HG03354 (cell line): ENCODE measurements around the gene INPP5B.
"Not testable (repeated sequence)": the region's sequence is repeated elsewhere in the genome, so short reads cannot be mapped to it uniquely, and the experiment has no call there.

ENCODE experiments used
- ATAC-seq: cut with Tn5 transposase; IDR thresholded peaks from one replicate; pipeline ENCODE4 v1.9.1; 2021; ENCODE audit warnings: mild to moderate bottlenecking; ENCODE audit not compliant: unreplicated experiment, poor library complexity, severe bottlenecking

The INPP5B gene

DNA sequence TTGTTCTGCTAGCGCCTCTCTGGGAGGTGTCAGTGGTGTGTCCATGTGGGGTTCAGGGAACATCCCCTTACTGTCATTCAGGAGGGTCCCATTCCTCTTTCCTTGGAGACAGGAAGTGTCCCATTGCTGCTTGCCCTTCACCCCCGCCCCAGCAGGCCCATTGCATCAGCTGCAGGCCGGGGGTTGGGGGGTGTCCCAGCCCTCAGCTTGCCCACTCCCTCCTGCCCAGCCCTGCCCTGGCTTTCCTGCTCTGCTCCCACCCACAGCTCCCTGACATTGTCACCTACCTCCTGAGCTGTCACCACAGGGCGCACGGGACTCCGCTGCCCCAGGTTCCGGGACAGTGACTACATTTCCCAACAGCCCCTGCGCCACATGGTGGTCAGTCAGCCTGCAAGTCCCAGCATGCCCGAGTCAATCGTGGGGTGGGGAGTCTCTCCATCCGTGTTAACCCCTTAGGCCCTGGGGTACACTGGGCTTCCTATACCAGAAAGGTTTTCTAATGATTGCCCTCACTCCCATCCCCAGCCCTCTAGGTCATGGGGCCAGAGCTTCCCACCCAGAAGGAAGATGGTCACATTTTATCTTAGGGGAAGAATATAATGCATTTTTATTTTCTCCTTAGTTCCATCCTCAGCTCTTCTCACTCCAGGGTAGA is at the start of gene INPP5B:
Gene INPP5B, minus strand, starts transcription at position 351 of the 658 bp plus-strand sequence. CDS start 745 bp downstream, outside the sequence.
- peak; percentile 89 for ATAC-seq

DNA sequence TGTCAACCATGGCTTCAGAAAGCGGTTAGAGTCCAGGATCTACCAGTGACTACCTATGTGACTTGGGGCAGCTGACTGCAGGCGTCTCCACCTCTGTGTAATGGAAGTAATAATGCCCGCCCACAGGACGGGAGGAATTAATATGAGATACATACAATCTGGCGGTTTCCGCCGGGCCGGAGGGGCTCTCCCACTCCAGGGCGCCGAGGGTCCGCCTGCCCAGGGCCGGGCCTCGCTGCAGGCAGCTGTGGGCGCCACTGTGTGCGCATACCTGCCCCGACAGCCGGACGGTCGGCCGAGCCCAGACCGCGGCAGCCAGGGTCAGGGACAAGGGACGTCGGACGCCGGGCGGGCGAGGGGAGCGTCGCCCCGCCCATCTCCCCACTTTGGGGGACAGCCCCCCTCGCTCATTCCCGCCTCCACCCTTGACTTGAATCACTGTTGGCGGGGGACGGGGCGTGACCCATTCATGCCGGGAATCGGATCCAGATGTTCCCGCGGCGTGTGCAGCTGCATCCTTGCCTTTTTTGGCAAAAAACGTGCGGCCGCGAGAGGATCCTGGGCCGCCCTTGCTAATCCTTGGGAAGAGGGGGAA is 49.0 kb upstream of the INPP5B start:
- ATAC-seq = no peak

DNA sequence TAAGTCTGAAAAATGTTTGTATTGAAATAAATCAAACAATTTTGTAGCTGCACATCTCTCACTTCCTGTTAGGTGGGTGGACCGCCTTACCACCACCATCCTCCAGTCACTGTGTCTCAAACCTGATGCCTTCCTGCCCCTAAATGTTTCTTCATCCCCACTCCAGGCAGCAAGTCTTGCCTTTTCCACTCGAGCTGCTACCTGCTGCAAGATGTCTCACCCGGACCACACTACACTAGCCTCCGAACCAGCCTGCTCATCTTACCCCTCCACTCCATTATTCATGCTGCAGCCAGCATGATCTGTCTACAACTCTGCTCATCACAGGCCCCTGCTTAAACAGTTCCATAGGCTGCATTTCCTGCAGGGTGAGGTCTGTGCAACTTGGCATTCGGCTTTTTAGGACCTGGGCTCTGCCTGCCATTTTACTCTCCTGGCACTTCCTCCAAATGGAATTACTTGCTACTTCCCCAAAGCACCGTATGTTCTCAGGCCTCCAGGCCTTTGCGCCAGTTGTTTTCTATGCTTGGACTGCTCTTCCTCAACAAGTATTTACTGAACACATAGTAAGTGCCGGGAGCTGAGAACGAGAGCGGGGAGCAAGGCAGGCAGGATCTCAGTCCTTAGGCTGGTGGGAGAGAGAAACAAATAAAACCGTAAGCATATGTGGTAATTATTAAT is 48.2 kb upstream of the INPP5B start:
- no peak for ATAC-seq

DNA sequence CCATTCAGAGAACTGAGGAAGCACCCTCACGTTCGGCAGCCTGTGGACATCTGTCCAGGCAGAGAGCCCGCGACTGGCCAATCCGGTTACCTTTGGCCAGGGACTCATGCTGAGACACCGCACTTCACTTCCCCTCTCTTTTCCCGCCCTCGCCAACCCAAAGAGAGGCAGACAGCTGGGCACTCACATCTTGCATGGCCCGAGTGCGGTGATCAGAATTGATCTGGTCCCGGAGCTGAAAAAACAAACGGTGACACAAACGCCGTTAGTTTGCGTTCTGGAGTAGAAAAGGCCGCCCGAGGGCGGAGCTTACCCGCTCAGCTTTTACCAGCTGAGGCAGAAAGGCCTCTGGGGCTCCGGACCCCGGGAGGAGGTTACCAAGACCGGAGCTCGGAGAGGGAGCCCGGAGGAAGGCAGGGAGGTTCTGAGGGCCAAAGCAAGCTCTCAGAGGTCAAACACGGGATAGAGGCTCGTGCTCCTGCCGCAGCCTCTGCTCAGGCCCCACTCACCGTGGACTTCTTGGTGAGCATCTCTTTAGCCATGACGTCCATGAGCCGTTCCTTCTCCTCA is 42.6 kb upstream of the INPP5B start:
- peak; percentile 19 for ATAC-seq

DNA sequence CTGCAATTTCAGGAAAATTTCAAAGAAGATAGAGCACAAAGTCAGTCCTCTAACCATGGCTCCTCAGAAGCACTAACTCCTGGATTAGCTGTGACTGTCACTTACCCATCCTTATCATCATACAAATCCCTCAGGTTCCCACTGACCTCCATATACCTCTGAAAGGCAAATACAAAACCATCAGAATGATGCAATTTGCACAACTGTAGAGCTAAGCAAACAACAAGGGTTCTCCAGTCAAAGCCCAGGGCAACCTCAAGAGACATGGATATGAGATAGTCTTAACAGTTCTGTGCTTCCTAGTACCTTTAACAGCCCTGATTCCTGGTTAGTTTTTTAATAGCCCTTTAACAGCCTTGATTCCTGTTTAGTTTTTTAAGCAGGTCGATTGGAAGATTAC is 40.8 kb upstream of the INPP5B start:
- no peak for ATAC-seq

DNA sequence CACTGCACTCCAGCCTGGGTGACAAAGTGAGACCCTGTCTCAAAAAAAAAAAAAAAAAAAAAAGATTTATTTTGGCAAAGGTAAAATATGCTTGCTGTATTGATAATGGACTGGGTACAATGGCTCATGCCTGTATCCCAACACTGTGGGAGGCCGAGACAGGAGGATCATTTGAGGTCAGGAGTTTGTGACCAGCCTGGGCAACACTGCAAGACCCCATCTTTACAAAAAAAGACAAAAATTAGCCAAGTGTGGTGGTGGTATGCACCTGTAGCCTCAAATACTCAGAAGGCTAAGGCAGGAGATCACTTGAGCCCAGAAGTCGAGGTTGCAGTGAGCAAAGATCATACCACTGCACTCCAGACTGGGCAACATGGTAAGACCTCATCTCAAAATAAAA is 36.7 kb upstream of the INPP5B start:
- ATAC-seq = no peak

DNA sequence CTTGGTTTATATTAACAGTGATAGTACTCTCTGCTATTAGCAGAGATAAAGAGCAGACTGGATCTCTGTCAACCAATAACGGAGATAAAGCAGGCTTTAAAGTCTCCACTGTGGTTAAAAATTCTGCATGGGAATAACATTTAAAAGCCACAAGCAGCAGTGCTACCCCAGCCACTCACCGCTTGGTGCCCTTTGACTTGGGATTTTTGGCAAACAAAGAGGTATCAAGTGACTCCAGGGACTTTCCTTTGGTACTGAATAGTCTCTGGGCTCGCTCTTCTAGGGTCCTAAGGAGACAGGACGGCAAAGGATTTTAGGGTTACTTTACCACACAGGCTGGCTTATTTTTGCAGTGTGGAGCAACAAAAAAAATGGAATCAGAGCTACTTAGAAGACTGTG is 31.7 kb upstream of the INPP5B start:
- no peak for ATAC-seq

DNA sequence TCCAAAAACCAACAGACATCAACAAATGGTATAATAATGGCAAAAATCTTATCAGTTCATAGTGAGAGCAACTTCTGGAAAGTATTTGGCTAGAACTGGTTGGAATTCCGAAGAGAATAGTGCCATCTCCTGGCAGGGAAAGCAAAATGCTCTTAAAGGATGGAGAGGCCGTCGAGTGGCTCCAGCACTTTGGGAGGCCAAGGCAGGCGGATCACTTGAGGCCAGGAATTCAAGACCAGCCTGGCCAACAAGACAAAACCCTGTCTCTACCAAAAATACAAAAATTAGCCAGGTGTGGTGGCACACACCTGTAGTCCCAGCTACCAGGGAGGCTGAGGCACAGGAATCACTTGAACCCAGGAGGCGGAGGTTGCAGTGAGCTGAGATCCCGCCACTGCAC is 28.2 kb upstream of the INPP5B start:
- not testable (repeated sequence) for ATAC-seq

DNA sequence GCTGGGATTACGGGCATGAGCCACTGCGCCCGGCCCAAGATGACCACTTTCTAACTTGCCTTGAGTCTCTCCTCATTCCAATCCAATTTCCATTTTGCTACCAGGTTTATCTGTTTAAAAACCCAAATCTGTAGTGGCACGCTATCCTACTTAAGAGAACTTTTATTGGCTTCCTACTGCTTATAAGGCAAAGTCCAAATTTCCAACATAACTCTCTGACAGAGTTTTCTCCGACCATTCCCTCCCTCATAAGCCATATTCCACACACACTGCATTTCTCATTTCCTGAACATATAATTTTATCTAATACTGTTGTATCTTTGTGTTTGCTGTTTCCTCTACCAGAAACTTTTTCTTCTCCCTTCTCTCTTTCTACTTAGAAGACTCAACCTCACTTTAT is 27.7 kb upstream of the INPP5B start:
- no peak for ATAC-seq

DNA sequence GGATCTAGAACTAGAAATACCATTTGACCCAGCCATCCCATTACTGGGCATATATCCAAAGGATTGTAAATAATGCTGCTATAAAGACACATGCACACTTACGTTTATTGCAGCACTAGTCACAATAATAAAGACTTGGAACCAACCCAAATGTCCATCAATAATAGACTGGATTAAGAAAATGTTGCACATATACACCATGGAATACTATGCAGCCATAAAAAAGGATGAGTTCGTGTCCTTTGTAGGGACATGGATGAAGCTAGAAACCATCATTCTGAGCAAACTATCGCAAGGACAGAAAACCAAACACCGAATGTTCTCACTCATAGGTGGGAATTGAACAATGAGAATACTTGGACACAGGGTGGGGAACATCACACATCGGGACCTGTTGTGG is 26.8 kb upstream of the INPP5B start:
- ATAC-seq = not testable (repeated sequence)

DNA sequence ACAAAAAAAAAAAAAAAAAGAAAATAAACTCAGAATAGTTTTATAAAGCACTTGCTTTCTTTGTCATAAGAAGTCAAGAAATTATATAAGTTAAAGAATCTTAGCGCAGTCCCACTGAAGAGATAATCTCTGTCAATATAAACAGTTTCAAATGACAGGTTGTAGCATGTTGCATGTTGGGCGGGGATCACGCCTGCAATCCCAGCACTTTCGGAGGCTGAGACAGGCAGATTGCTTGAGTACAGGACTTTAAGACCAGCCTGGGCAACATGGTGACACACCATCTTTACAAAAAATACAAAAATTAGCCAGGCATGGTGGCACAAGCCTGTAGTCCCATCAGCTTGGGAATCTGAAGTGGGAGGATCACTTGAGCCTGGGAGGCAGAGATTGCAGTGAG is 18.4 kb upstream of the INPP5B start:
- no peak for ATAC-seq

DNA sequence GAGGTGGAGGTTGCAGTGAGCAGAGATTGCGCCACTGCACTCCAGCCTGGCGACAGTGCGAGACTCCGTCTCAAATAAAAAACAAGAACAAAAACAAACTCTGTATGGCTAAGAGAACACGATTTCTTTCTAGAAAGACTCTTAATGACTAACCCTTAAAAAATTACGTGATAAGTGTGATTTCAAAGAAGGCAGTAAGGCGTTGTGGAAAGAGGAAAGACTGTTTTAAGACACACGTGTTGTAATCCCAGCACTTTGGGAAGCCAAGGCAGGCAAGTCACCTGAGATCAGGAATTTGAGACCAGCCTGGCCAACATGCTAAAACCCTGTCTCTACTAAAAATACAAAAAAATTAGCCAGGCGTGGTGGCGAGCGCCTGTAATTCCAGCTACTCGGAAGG is 17.3 kb upstream of the INPP5B start:
- ATAC-seq = not testable (repeated sequence)

DNA sequence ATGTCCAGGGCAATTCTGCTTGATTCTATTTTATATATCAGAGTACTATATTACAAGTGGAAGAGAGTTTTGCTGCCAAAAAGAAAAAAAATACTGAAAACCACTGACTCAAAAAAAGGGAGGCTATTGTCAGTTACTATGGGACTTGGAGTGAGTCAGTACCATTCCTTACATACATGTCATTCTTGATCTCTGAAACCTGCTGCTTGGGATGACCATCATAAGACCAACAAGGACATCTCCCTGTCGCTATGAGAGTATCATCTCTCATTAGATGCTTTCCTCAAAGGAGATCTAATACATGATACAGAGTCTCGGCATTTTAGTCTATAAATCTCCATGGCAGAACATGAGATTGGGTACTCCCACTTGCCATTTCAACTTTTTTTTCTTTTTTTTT is 11.8 kb upstream of the INPP5B start:
- ATAC-seq = no peak

DNA sequence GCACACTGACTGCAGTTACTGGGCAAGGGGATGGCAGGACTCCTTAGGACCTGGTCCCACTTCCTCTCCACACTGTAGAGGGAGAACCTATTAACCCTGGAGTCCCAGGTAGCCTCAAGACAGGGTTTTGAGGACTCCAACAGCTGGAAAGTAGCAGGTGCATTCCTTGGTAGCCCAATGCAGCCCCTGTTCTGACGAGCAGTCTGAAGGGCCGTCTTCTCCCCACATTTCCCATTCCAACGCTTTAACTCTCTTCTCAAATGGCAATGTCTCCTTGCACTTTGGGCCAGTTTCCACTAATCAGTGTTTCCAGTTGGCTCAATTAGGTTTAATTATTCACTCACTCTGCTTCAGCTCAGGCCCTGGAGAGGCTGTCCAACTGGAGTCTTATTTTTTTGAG is 8.8 kb upstream of the INPP5B start:
- no peak for ATAC-seq

DNA sequence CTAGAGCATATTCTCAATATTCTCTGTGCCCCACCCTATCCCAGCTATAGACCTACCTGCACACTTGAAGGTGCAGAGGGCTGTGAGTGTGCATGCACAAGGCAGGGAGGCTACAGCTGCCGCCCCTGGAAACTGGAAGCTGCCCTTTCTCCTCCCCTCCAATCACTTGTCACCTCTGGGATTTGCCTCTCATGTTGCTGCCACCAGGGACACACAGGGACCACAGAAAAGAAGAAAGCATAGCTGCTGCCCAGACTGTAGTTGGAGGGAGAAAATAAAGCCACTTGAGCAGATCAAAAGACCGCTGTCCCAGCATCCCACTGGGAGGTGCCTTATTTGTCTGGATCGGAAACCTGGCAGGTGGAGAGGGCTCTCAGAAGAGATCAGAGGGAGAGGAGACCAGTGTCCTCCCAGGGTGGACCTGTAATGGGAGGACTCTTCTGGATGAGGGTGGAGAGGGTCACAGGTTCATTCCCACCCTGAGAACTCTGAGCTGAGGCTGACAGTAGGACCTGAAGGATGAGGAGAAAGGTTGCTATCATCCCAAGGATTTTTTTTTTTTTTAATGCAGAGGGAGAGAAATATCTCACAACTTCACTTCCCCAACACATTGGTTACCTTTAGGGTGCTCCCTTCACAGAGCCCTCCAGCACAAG is 7.6 kb upstream of the INPP5B start:
- ATAC-seq = no peak

DNA sequence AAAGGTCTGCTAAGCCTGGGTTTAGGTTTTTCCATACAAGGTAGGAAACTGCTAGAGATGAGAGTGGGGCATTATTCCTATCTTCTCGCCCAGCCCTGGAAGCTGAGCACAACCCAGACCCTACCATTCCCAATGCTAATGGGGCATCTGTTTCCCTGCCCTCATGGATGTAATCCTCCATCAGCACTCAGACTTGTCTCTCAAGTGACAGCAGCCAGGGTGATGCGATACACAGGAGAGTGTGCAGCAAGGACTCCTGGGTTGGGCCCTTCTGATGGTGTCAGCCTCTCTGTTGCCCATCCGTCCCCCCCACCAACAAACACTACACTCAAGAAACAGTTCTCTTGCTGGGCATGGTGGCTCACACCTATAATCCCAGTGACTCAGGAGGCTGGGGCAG is 5.9 kb upstream of the INPP5B start:
- ATAC-seq = no peak

DNA sequence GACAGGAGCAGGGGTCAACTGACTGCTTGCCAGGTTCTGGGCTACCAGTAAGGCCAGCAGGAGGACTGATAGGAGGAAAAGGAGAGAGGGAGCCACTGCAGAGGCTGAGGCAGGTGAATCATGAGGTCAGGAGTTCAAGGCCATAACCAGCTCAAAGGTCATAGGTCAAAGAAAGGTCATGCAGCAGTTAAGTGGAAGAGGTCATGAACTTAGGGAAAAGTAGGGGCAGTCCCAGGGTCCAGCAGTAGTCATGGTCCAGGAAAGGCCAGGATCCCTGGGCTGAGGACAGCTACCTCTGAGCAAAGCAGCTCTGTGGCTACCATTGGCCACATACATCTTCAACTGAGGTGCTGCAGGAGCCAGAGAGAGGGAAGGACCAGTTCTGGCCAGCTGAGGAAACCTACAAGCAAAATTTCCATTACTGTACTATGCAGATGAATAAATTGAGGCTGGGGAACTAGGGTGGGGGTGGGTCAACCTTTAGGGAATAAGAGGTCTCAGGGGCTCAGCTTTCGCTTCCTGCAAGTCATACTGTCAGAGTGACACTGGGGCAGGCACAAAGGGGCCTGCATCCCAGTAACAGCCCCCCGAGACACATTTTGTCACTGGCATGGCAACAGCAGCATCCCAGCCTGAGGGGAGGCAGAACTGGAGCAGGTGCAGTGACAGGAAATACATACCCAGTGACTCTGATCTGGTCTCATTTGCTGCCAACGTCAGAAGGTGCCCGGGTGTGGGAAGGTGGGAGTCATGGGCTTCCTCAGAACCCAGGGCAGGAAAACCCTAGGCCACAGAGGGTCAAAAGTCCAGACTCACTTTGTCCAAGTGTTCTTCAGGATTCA is 5.2 kb upstream of the INPP5B start:
- ATAC-seq = no peak

DNA sequence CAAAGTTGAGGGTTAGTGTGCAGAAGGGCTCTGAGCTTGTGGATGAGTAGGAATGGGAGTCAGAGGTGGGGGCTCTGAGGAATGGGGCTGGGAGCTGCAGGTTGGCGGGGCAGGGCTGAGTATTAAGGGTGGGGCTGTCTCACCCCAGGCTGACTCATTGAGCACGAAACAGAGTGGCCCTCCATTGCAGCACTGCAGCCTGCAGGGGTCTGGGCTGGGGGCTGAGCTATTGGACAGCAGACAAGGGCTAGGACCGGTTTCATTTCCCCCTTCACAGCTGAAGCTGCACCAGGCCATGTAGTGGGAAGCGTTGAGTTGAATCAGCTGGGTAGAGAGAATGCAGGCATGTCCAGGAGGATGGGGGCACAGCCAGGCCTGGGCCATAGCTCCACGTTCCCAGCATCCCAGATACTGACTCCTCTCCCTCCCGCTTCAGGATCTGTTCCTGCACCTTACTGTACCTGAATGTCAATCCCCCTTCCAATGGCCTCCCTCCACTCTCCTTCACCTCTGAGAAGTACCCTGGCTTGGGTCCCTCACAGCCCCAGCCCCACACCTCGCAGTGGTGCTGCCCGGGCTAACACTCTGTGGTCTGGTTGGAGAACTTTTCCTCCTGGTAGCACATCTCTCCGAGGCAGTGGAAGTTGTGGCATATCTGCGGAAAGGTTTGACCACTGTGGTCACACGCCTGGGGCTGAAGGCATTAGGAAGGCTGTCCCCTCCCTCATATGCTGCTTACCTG is 4.4 kb upstream of the INPP5B start:
- no peak for ATAC-seq
